ENCODE results near the gene FOXP2. TPM values are rescaled to one million over a fixed set of nuclear protein-coding genes. Genes with fewer than 3 reads are reported as not detected.
"Not testable (repeated sequence)": the region's sequence is repeated elsewhere in the genome, so short reads cannot be mapped to it uniquely, and the experiment has no call there.

Gene FOXP2
- 10 to 100 TPM; 10.4 to 15.5 (median 14.9) TPM for polyA plus RNA-seq (ENCODE audit: insufficient read length in 3 of 3)
- long read RNA-seq, donor 1, result 0 reads
- long read RNA-seq, donor 2, result 0 reads
- long read RNA-seq, donor 3, result 0 reads
- long read RNA-seq, donor 4, result 0 reads
- long read RNA-seq, donor 5, result 0 reads
- long read RNA-seq, donor 6, result 0 reads
- long read RNA-seq, donor 7, result 0 reads
- long read RNA-seq, donor 8, result 0 reads
- long read RNA-seq, donor 9, result 0 reads
- long read RNA-seq, donor 10, result 0 reads
- long read RNA-seq, donor 11, result 0 reads
- long read RNA-seq, donor 12, result 0 reads
- long read RNA-seq, donor 13, result 0 reads
- long read RNA-seq, donor 14, result 0 reads
- long read RNA-seq, donor 15, result 0 reads
- long read RNA-seq, donor 16, result 0 reads

DNA sequence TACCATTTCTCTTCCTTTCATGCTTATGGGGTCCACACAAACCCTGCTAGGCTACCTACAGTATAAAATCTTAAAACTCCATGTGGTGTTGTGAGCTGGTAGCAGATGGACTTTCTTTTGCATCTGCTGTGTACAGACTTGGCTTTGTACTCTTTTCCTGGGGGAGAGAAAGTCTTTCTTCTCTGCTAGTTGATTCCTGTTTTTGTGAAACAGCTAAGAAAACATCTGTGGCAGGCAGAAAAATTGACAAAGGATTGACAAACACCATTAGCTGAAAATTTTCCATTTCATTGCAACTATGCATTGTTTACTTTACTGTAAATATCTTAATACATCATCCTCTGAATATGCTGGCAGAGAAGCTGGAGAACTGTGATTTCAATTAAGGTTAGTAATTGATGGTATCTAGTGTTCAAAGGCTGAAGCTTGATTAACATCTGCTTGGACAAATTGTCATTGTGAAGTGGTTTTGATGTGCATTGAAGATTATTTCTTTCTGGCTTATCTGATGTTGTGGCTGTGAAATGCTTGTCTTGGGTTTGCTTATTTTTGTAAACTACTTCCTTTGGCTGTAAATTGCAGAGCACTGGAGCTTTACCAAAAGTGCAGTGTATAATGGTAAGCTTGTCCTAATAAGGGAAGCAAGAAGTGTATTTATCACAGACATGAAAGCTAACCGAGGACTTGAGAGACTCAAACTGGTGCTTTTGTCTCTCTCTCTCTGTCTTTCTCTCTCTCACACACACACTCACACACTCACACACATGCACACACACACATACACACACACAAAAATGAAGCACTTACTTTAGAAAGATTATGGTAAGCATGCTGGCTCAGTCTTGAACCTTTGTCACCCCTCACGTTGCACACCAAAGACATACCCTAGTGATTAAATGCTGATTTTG, at the start of gene FOXP2:
Gene FOXP2, plus strand, starts transcription at position 660 of the 908 bp plus-strand sequence. CDS start 11,697 bp downstream, outside the sequence.
- peak; percentile 42 for DNase-seq

DNA sequence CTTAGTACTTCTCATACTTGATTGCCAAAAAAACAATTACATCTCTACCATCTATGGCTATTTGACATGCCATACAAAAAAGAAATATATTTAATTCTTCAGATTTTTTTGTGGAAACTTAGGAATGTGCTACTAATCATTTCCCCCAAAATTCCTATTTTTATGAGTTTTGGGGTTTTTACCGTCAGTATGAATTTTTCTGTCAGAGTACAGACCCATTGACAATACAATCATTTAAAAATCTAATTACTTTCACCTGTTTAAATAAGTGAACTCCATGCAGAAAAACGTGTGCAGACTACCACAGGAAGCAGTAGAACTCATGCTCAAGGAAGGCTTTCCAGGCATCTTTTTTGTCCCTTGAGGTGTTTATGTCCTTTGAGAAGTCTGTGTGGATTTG, 48.8 kb upstream of the FOXP2 start:
- no peak for DNase-seq

DNA sequence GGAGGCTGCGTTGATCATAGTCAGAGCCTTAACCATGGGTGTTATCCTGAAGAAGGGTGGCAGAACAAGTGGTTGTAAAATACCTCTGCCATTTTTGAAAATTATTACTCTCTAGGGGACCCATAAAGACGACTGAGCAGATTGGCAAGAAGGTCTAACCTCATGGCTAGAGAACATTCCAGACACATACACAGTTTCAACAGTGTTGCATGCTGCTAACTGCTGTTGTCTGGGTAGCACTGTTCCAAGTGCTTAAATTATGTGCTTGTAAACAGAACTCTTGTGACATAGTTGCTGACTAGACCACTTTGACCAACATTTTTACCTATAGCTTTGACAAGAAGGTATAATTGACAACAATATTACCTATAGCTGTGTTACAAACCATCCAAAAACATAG, 46.1 kb upstream of the FOXP2 start:
- no peak for DNase-seq

GRCh38 chr7:114369294-114369693, 45.3 kb upstream of the FOXP2 start:
- DNase-seq, result no peak

- no peak for DNase-seq
Observed at GRCh38 chr7:114372619-114373018, 42.0 kb upstream of the FOXP2 start.

GRCh38 chr7:114375907-114376306, 38.7 kb upstream of the FOXP2 start:
- DNase-seq, result no peak

- DNase-seq, result not testable (repeated sequence)
Observed at GRCh38 chr7:114383946-114384345, 30.7 kb upstream of the FOXP2 start.

DNA sequence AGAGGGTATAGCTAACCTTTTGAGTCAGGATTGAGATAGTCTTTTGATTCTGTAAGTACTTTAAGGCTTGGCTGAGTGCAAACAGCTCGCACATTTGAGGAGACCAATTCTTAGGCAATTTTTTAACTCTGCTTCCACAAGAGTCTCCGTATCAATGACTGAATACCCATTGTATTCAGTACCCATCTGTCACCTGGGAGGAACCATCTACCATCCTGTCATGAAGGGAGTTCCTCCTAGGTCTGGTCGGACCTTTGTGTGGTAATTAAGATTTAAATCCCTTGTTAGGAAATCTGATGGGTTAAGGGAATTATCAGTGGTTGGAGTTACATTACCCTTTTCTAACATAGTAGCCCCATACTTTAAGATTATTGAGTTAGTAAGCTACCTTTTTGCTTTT, 30.3 kb upstream of the FOXP2 start:
- not testable (repeated sequence) for DNase-seq

GRCh38 chr7:114388021-114388420, 26.6 kb upstream of the FOXP2 start:
- DNase-seq, result no peak

DNA sequence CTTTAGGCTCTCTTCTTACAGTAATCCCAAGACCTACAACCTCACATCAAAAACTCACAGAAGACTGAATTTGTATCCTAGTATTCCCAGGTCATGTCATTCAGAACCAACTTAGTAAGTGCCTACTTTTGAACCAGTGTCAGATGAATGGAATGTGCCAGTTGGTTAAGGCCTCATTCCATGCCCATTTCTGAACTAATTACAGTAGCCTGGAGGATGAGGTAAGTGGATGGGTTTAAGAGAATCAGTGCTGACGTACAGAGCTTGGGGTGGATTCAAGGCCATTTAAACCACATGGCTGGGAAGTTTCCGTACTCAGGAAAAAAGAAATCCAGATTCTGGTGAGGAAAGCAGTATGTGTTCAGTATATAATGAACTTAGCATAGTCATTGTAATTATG, 21.9 kb upstream of the FOXP2 start:
- no peak for DNase-seq

- DNase-seq, result no peak
Observed at GRCh38 chr7:114402876-114403635, 11.6 kb upstream of the FOXP2 start.

GRCh38 chr7:114405427-114405826, 9.2 kb upstream of the FOXP2 start:
- no peak for DNase-seq

DNA sequence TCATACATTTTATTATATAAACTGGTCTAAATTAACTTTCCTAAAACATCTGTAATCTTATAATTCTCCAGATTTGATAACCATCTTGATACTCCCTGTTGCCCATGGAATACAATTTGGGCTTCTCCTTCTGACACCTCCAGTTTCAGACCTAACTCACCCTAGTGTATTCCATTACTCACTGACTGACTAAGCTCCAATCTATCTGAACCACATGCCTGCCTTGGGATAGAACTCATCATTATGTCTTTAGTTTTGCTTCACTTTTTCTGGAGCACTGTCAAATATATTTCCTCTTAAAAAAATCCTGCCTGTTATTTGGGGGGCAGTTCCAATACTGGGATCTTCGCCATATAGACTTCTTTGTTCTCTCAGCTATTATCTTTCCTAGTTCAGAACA, 4.9 kb upstream of the FOXP2 start:
- DNase-seq, result no peak

GRCh38 chr7:114412548-114412947, 2.1 kb upstream of the FOXP2 start:
- DNase-seq, result no peak

- DNase-seq, result no peak
Observed at GRCh38 chr7:114413761-114414155, 857 bp upstream of the FOXP2 start.

- DNase-seq, result no peak
Observed at GRCh38 chr7:114415064-114415989, 712 bp downstream of the FOXP2 start.

GRCh38 chr7:114416129-114416990, 1.7 kb downstream of the FOXP2 start:
- DNase-seq, result no peak

- DNase-seq, result no peak
Observed at GRCh38 chr7:114417290-114417689, 2.7 kb downstream of the FOXP2 start.

DNA sequence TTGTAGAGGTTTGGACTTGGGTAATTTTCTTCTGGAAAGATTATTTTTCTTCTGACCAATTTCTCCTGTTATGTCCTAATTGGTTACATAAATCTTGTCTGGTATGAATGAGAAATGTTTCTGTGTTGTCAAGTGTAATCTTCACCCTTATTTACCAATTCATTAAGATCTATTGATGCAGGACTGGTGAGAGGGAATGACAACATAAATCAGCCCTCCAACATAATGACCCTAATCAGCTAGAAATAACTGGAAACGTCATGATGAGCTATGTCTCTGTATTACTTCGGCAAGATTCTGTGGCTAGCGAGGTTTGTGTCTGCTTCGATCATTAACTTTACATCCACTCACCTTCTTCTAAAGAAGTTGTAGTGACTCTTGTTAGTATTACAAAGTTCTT, 3.5 kb downstream of the FOXP2 start:
- no peak for DNase-seq
